KG1 (cell line): Measurements from ENCODE around the gene SH2D3A.
A peak's percentile ranks its signal among the peaks of the same experiment; 100 is the strongest.

Experiments used
- DNase-seq: peaks from one replicate; lab custom pipeline; 2025; lab: John Stamatoyannopoulos, UW

Gene SH2D3A

GRCh38 chr19:6736917-6737283 lies 30.3 kb downstream of the SH2D3A start:
- DNase-seq, result no peak

- peak; percentile 66 for DNase-seq
Measured at GRCh38 chr19:6736169-6736916, 30.9 kb downstream of the SH2D3A start.

- DNase-seq, result no peak
Measured at GRCh38 chr19:6735181-6735911, 31.9 kb downstream of the SH2D3A start.

- no peak for DNase-seq
Measured at GRCh38 chr19:6734096-6734696, 33.0 kb downstream of the SH2D3A start.

GRCh38 chr19:6733338-6734095 lies 33.7 kb downstream of the SH2D3A start:
- no peak for DNase-seq

GRCh38 chr19:6732803-6733337 lies 34.4 kb downstream of the SH2D3A start:
- no peak for DNase-seq

- DNase-seq, result no peak
Measured at GRCh38 chr19:6731822-6732221, 35.4 kb downstream of the SH2D3A start.

- no peak for DNase-seq
Measured at GRCh38 chr19:6730941-6731670, 36.1 kb downstream of the SH2D3A start.

- DNase-seq, result no peak
Measured at GRCh38 chr19:6730153-6730804, 37.0 kb downstream of the SH2D3A start.

- no peak for DNase-seq
Measured at GRCh38 chr19:6729573-6730152, 37.6 kb downstream of the SH2D3A start.

GRCh38 chr19:6728346-6728745 lies 38.9 kb downstream of the SH2D3A start:
- DNase-seq, result peak; percentile 27

GRCh38 chr19:6725513-6726231 lies 41.6 kb downstream of the SH2D3A start:
- no peak for DNase-seq

GRCh38 chr19:6724631-6725492 lies 42.4 kb downstream of the SH2D3A start:
- no peak for DNase-seq

GRCh38 chr19:6723738-6724137 lies 43.5 kb downstream of the SH2D3A start:
- DNase-seq, result no peak

GRCh38 chr19:6723108-6723618 lies 44.1 kb downstream of the SH2D3A start:
- no peak for DNase-seq

- DNase-seq, result no peak
Measured at GRCh38 chr19:6721773-6722172, 45.5 kb downstream of the SH2D3A start.

GRCh38 chr19:6721138-6721474 lies 46.1 kb downstream of the SH2D3A start:
- no peak for DNase-seq

- no peak for DNase-seq
Measured at GRCh38 chr19:6720369-6721137, 46.7 kb downstream of the SH2D3A start, which contains the start of gene C3. Gene C3, minus strand, starts transcription at chr19:6720650. Its CDS starts 61 bp downstream, at chr19:6720589.
